Skeletal muscle satellite cell (primary cell): ENCODE measurements around the gene DCDC1.

Source experiments
- H3K27me3 ChIP-seq: 2 replicates; pipeline ENCODE4 v1.7.0; 2013; ENCODE audit warnings: low read length; ENCODE audit not compliant: control insufficient read depth, insufficient read depth
- H3K36me3 ChIP-seq: 2 replicates; pipeline ENCODE4 v1.7.0; 2013; ENCODE audit warnings: mild to moderate bottlenecking, control low read depth, low read length; ENCODE audit not compliant: insufficient read depth
- H3K4me1 ChIP-seq: 2 replicates; pipeline ENCODE4 v1.7.0; 2013; ENCODE audit warnings: low read length; ENCODE audit not compliant: control insufficient read depth, insufficient read depth
- H3K4me2 ChIP-seq: 2 replicates; pipeline ENCODE4 v1.7.0; 2013; ENCODE audit warnings: mild to moderate bottlenecking, low read length
- H3K4me3 ChIP-seq: 2 replicates; pipeline ENCODE4 v1.7.0; 2013; ENCODE audit warnings: low read length
- H3K9ac ChIP-seq: 2 replicates; pipeline ENCODE4 v1.7.0; 2013; ENCODE audit warnings: mild to moderate bottlenecking, low read depth, low read length, moderate library complexity
- H3K9me3 ChIP-seq: replicated peaks from 2 replicates; pipeline ENCODE4 v1.7.0; 2013; ENCODE audit warnings: mild to moderate bottlenecking, control low read depth, low read length

Gene DCDC1

GRCh38 chr11:31001427-31001826 is 368.1 kb downstream of the DCDC1 start:
- no peaks in the 10 kb centered on the region for H3K27me3 ChIP-seq
- H3K9me3 ChIP-seq: no peaks in the 10 kb centered on the region
- H3K4me3 ChIP-seq: no peak overlapping the region
- H3K4me2 ChIP-seq: no peak overlapping the region
- H3K9ac ChIP-seq: no peak overlapping the region
- no peaks in the 10 kb centered on the region for H3K36me3 ChIP-seq
- no peaks in the 10 kb centered on the region for H3K4me1 ChIP-seq

- no peaks in the 10 kb centered on the region for H3K27me3 ChIP-seq
- H3K4me2 ChIP-seq: no peak overlapping the region
- no peaks in the 10 kb centered on the region for H3K36me3 ChIP-seq
- H3K4me3 ChIP-seq: no peak overlapping the region
- no peaks in the 10 kb centered on the region for H3K9me3 ChIP-seq
- no peak overlapping the region for H3K9ac ChIP-seq
- H3K4me1 ChIP-seq: no peaks in the 10 kb centered on the region
Measured at GRCh38 chr11:31000381-31000780, 369.2 kb downstream of the DCDC1 start.

- Histone ChIP-seq H3K9ac (no peak overlapping the region), H3K4me2 (no peak overlapping the region), H3K4me3 (no peak overlapping the region), H3K36me3 (no peaks in the 10 kb centered on the region), H3K4me1 (no peaks in the 10 kb centered on the region), H3K27me3 (no peaks in the 10 kb centered on the region), H3K9me3 (no peaks in the 10 kb centered on the region)
Measured at GRCh38 chr11:30992513-30992849, 377.1 kb downstream of the DCDC1 start.

- Histone ChIP-seq H3K9ac (no peak overlapping the region), H3K27me3 (no peaks in the 10 kb centered on the region), H3K4me1 (no peaks in the 10 kb centered on the region), H3K4me2 (no peak overlapping the region), H3K9me3 (no peaks in the 10 kb centered on the region), H3K36me3 (no peaks in the 10 kb centered on the region), H3K4me3 (no peak overlapping the region)
Measured at GRCh38 chr11:30991802-30992512, 377.6 kb downstream of the DCDC1 start.

- Histone ChIP-seq H3K4me1 (no peaks in the 10 kb centered on the region), H3K4me3 (no peak overlapping the region), H3K9ac (no peak overlapping the region), H3K27me3 (no peaks in the 10 kb centered on the region), H3K9me3 (no peaks in the 10 kb centered on the region), H3K4me2 (no peak overlapping the region), H3K36me3 (no peaks in the 10 kb centered on the region)
Measured at GRCh38 chr11:30991376-30991775, 378.2 kb downstream of the DCDC1 start.

GRCh38 chr11:30990625-30991296 is 378.8 kb downstream of the DCDC1 start:
- Histone ChIP-seq H3K27me3 (no peaks in the 10 kb centered on the region), H3K9me3 (no peaks in the 10 kb centered on the region), H3K36me3 (no peaks in the 10 kb centered on the region), H3K9ac (no peak overlapping the region), H3K4me3 (no peak overlapping the region), H3K4me1 (no peaks in the 10 kb centered on the region), H3K4me2 (no peak overlapping the region)

- no peak overlapping the region for H3K4me3 ChIP-seq
- no peaks in the 10 kb centered on the region for H3K27me3 ChIP-seq
- H3K36me3 ChIP-seq: no peaks in the 10 kb centered on the region
- H3K4me2 ChIP-seq: no peak overlapping the region
- H3K9ac ChIP-seq: no peak overlapping the region
- no peaks in the 10 kb centered on the region for H3K9me3 ChIP-seq
- H3K4me1 ChIP-seq: peaks cover 15% of the 10 kb centered on the region
Measured at GRCh38 chr11:30987819-30988218, 381.7 kb downstream of the DCDC1 start.

GRCh38 chr11:30985536-30985935 is 384.0 kb downstream of the DCDC1 start:
- Histone ChIP-seq H3K4me3 (no peak overlapping the region), H3K4me2 (no peak overlapping the region), H3K9ac (no peak overlapping the region), H3K4me1 (peaks cover 15% of the 10 kb centered on the region), H3K27me3 (no peaks in the 10 kb centered on the region), H3K9me3 (no peaks in the 10 kb centered on the region), H3K36me3 (no peaks in the 10 kb centered on the region)

- peak overlapping the region; percentile 36 for H3K9ac ChIP-seq
- no peaks in the 10 kb centered on the region for H3K9me3 ChIP-seq
- H3K4me3 ChIP-seq: no peak overlapping the region
- H3K4me2 ChIP-seq: peak overlapping the region; percentile 55
- no peaks in the 10 kb centered on the region for H3K27me3 ChIP-seq
- peaks cover 15% of the 10 kb centered on the region for H3K4me1 ChIP-seq
- no peaks in the 10 kb centered on the region for H3K36me3 ChIP-seq
Measured at GRCh38 chr11:30984827-30985226, 384.7 kb downstream of the DCDC1 start.

- Histone ChIP-seq H3K4me1 (peaks cover 15% of the 10 kb centered on the region), H3K4me2 (peak overlapping the region; percentile 55), H3K27me3 (no peaks in the 10 kb centered on the region), H3K36me3 (no peaks in the 10 kb centered on the region), H3K9me3 (no peaks in the 10 kb centered on the region), H3K9ac (peak overlapping the region; percentile 36), H3K4me3 (no peak overlapping the region)
Measured at GRCh38 chr11:30984442-30984816, 385.1 kb downstream of the DCDC1 start.

GRCh38 chr11:30983776-30984441 is 385.6 kb downstream of the DCDC1 start:
- no peaks in the 10 kb centered on the region for H3K36me3 ChIP-seq
- no peak overlapping the region for H3K4me2 ChIP-seq
- H3K4me1 ChIP-seq: peaks cover 15% of the 10 kb centered on the region
- no peak overlapping the region for H3K9ac ChIP-seq
- H3K27me3 ChIP-seq: no peaks in the 10 kb centered on the region
- H3K4me3 ChIP-seq: no peak overlapping the region
- H3K9me3 ChIP-seq: no peaks in the 10 kb centered on the region
